SK-N-SH (cell line): ENCODE data around the gene C1orf226.

Experiments used
- EP300 ChIP-seq, 2 experiments: IDR thresholded peaks; 2 replicates each; pipeline versions ENCODE4 v1.4.0 to v1.6.1; 2012; ENCODE audit warnings: borderline replicate concordance in 1 of 2, low read depth in 1 of 2, low read length in 1 of 2
- GABPA ChIP-seq: IDR thresholded peaks from 2 replicates; pipeline ENCODE4 v1.4.0; 2012; ENCODE audit warnings: low read depth, mild to moderate bottlenecking
- MXI1 ChIP-seq: IDR thresholded peaks from 2 replicates; pipeline ENCODE4 v1.6.1; 2012; ENCODE audit warnings: mild to moderate bottlenecking, low read depth, low read length, improper control_type of control experiment
- POLR2AphosphoS5 ChIP-seq: IDR thresholded peaks from 2 replicates; pipeline ENCODE4 v1.6.1; 2012; ENCODE audit warnings: low read depth, low read length
- REST ChIP-seq: IDR thresholded peaks from 2 replicates; pipeline ENCODE4 v1.6.1; 2012; ENCODE audit warnings: mild to moderate bottlenecking, low read depth, low read length, moderate library complexity
- RFX5 ChIP-seq: IDR thresholded peaks from 2 replicates; pipeline ENCODE4 v1.6.1; 2012; ENCODE audit warnings: mild to moderate bottlenecking, improper control_type of control experiment, low read length
- RXRA ChIP-seq: IDR thresholded peaks from 2 replicates; pipeline ENCODE4 v1.4.0; 2012; ENCODE audit warnings: low read depth, mild to moderate bottlenecking, borderline replicate concordance
- TCF12 ChIP-seq: IDR thresholded peaks from 2 replicates; pipeline ENCODE4 v1.4.0; 2012
- TF ChIP-seq, protein P1 (sequence below): fragments of 200-600 bp; sonication (generic); IDR thresholded peaks from 2 replicates; pipeline ENCODE4 v1.6.1; 2017; ENCODE audit warnings: antibody characterized with exemption, mild to moderate bottlenecking, moderate library complexity
- TF ChIP-seq, protein P2 (sequence below): IDR thresholded peaks from 2 replicates; pipeline ENCODE4 v1.4.0; 2012; ENCODE audit warnings: low read depth, borderline replicate concordance
- TF ChIP-seq, protein P3 (sequence below): IDR thresholded peaks from 2 replicates; pipeline ENCODE4 v1.4.0; 2012; ENCODE audit warnings: low read depth, borderline replicate concordance

- TF ChIP-seq RXRA (no peak), REST (no peak), POLR2AphosphoS5 (no peak), GABPA (no peak), EP300 (IDR thresholded peaks at IDR 0.05; ENCODE audit: borderline replicate concordance in 1 of 2, low read depth in 1 of 2, low read length in 1 of 2) (no peak), RFX5 (no peak), TCF12 (no peak), MXI1 (no peak)
- TF ChIP-seq, protein P1, sequence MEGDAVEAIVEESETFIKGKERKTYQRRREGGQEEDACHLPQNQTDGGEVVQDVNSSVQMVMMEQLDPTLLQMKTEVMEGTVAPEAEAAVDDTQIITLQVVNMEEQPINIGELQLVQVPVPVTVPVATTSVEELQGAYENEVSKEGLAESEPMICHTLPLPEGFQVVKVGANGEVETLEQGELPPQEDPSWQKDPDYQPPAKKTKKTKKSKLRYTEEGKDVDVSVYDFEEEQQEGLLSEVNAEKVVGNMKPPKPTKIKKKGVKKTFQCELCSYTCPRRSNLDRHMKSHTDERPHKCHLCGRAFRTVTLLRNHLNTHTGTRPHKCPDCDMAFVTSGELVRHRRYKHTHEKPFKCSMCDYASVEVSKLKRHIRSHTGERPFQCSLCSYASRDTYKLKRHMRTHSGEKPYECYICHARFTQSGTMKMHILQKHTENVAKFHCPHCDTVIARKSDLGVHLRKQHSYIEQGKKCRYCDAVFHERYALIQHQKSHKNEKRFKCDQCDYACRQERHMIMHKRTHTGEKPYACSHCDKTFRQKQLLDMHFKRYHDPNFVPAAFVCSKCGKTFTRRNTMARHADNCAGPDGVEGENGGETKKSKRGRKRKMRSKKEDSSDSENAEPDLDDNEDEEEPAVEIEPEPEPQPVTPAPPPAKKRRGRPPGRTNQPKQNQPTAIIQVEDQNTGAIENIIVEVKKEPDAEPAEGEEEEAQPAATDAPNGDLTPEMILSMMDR = no peak
- TF ChIP-seq, protein P2, sequence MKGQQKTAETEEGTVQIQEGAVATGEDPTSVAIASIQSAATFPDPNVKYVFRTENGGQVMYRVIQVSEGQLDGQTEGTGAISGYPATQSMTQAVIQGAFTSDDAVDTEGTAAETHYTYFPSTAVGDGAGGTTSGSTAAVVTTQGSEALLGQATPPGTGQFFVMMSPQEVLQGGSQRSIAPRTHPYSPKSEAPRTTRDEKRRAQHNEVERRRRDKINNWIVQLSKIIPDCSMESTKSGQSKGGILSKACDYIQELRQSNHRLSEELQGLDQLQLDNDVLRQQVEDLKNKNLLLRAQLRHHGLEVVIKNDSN = no peak
- TF ChIP-seq, protein P3, sequence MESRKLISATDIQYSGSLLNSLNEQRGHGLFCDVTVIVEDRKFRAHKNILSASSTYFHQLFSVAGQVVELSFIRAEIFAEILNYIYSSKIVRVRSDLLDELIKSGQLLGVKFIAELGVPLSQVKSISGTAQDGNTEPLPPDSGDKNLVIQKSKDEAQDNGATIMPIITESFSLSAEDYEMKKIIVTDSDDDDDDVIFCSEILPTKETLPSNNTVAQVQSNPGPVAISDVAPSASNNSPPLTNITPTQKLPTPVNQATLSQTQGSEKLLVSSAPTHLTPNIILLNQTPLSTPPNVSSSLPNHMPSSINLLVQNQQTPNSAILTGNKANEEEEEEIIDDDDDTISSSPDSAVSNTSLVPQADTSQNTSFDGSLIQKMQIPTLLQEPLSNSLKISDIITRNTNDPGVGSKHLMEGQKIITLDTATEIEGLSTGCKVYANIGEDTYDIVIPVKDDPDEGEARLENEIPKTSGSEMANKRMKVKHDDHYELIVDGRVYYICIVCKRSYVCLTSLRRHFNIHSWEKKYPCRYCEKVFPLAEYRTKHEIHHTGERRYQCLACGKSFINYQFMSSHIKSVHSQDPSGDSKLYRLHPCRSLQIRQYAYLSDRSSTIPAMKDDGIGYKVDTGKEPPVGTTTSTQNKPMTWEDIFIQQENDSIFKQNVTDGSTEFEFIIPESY = no peak
These were observed 40.0 kb downstream of the C1orf226 start for GRCh38 chr1:162421258-162422164.
